K562 (cell line): ENCODE data around the gene HOXD12. TPM values are rescaled to one million over a fixed set of nuclear protein-coding genes. Genes with fewer than 3 reads are reported as not detected.

Experiments used
- ATF3 ChIP-seq, 2 experiments: fragments of 450-650 bp in 1 of 2; sonication (generic) in 1 of 2; formaldehyde crosslinking in 1 of 2; IDR thresholded peaks in 1 of 2; conservative IDR thresholded peaks in 1 of 2; 2 replicates each; pipeline versions ENCODE4 v1.6.1 to v1.8.1; 2016 to 2023; ENCODE audit warnings: mild to moderate bottlenecking in 2 of 2, moderate library complexity in 2 of 2, inconsistent platforms in 1 of 2, missing genetic modification reagents in 1 of 2
- ATF7 ChIP-seq: fragments of 450-650 bp; IDR thresholded peaks from 2 replicates; pipeline ENCODE4 v1.7.1; 2014; ENCODE audit warnings: mild to moderate bottlenecking, moderate library complexity
- C11orf30 ChIP-seq: fragments of 450-650 bp; IDR thresholded peaks from 2 replicates; pipeline ENCODE4 v1.6.1; 2016; ENCODE audit warnings: low read depth, mild to moderate bottlenecking
- CHD2 ChIP-seq: IDR thresholded peaks from 2 replicates; pipeline ENCODE4 v1.6.1; 2011; ENCODE audit warnings: low read depth, low read length
- CREB3L1 ChIP-seq: fragments of 450-650 bp; IDR thresholded peaks from 2 replicates; pipeline ENCODE4 v1.6.1; 2014; ENCODE audit warnings: low read depth, mild to moderate bottlenecking, moderate library complexity, borderline replicate concordance
- ESRRA ChIP-seq: fragments of 450-650 bp; IDR thresholded peaks from 2 replicates; pipeline ENCODE4 v1.6.1; 2014; ENCODE audit warnings: low read depth, mild to moderate bottlenecking, moderate library complexity, borderline replicate concordance
- FIP1L1 ChIP-seq: fragments of 200-400 bp; formaldehyde crosslinking; IDR thresholded peaks from 2 replicates; pipeline ENCODE4 v1.6.1; 2018; ENCODE audit warnings: mild to moderate bottlenecking, low read depth, low read length; ENCODE audit not compliant: poor library complexity, severe bottlenecking
- HEY1 ChIP-seq: fragments of 250-450 bp; sonication (Bioruptor Pico); IDR thresholded peaks from 2 replicates; pipeline ENCODE4 v1.5.0; 2020; ENCODE audit warnings: mild to moderate bottlenecking, moderate library complexity, borderline replicate concordance
- KLF10 ChIP-seq: fragments of 250-450 bp; sonication (Bioruptor Pico); IDR thresholded peaks from 2 replicates; pipeline ENCODE4 v1.6.1; 2021; ENCODE audit warnings: matching md5 sums
- L3MBTL2 ChIP-seq: fragments of 450-650 bp; IDR thresholded peaks from 2 replicates; pipeline ENCODE4 v1.6.1; 2016; ENCODE audit warnings: mild to moderate bottlenecking, moderate library complexity
- MXI1 ChIP-seq: IDR thresholded peaks from 2 replicates; pipeline ENCODE4 v1.6.1; 2011; ENCODE audit warnings: low read depth, mild to moderate bottlenecking, improper control_type of control experiment, low read length
- MYC ChIP-seq, 2 experiments: fragments of 250-450 bp in 1 of 2; sonication (Bioruptor Pico) in 1 of 2; IDR thresholded peaks; 2 replicates each; pipeline versions ENCODE4 v1.5.1 to v1.6.1; 2012 to 2021; ENCODE audit warnings: low read depth in 2 of 2, borderline replicate concordance in 1 of 2, improper control_type of control experiment in 1 of 2, low read length in 1 of 2, mild to moderate bottlenecking in 1 of 2, moderate library complexity in 1 of 2
- NRF1 ChIP-seq, 2 experiments: fragments of 450-650 bp; IDR thresholded peaks in 1 of 2; conservative IDR thresholded peaks in 1 of 2; 2 replicates each; pipeline ENCODE4 v1.6.1; 2014; ENCODE audit warnings: mild to moderate bottlenecking in 2 of 2
- PHF8 ChIP-seq: fragments of 200-600 bp; sonication (generic); IDR thresholded peaks from 2 replicates; pipeline ENCODE4 v1.6.1; 2012; ENCODE audit warnings: mixed run types, mild to moderate bottlenecking, inconsistent platforms, low read length, moderate library complexity, borderline replicate concordance
- POLR2G ChIP-seq: fragments of 200-400 bp; formaldehyde crosslinking; IDR thresholded peaks from 2 replicates; pipeline ENCODE4 v1.6.1; 2017; ENCODE audit warnings: low read depth, mild to moderate bottlenecking, antibody characterized with exemption, low read length, moderate library complexity
- RAD21 ChIP-seq, 2 experiments: fragments of 250-450 bp in 1 of 2; fragments of 450-650 bp in 1 of 2; sonication (Bioruptor Pico) in 1 of 2; formaldehyde crosslinking in 1 of 2; IDR thresholded peaks in 1 of 2; conservative IDR thresholded peaks in 1 of 2; 2 replicates each; pipeline versions ENCODE4 v1.4.0 to v1.8.0; 2020 to 2022; ENCODE audit warnings: mild to moderate bottlenecking in 2 of 2, moderate library complexity in 1 of 2
- RB1 ChIP-seq: fragments of 450-650 bp; IDR thresholded peaks from 2 replicates; pipeline ENCODE4 v1.6.1; 2017; ENCODE audit warnings: low read depth, mild to moderate bottlenecking
- SMAD4 ChIP-seq: fragments of 250-450 bp; sonication (Bioruptor Pico); conservative IDR thresholded peaks from 2 replicates; pipeline ENCODE4 v1.8.0; 2021; ENCODE audit warnings: inconsistent platforms, mild to moderate bottlenecking, moderate library complexity
- TCF7L2 ChIP-seq: fragments of 150-350 bp; IDR thresholded peaks from 2 replicates; pipeline ENCODE4 v1.6.1; 2016; ENCODE audit warnings: low read depth, mild to moderate bottlenecking, low read length, moderate library complexity
- XRCC5 ChIP-seq: fragments of 200-400 bp; formaldehyde crosslinking; IDR thresholded peaks from 2 replicates; pipeline ENCODE4 v1.6.1; 2017; ENCODE audit warnings: low read depth, mild to moderate bottlenecking, low read length
- ZBTB2 ChIP-seq: fragments of 450-650 bp; IDR thresholded peaks from 2 replicates; pipeline ENCODE4 v1.6.1; 2016; ENCODE audit warnings: antibody characterized with exemption
- ZNF3 ChIP-seq: fragments of 250-450 bp; sonication (Bioruptor Pico); IDR thresholded peaks from 2 replicates; pipeline ENCODE4 v1.5.0; 2021; ENCODE audit warnings: mild to moderate bottlenecking, moderate library complexity
- ZNF766 ChIP-seq: fragments of 200-800 bp; sonication (Bioruptor generic); conservative IDR thresholded peaks from 2 replicates; pipeline ENCODE4 v1.6.1; 2016; ENCODE audit warnings: missing genetic modification characterization, missing compliant biosample characterization
- polyA plus RNA-seq, 8 experiments: library from polyadenylated mRNA; depleted of rRNA in 4 of 8; stranded (reverse) in 5 of 8; unstranded in 3 of 8; fragments of >200 nt; fragmentation: Nextera tagmentation in 2 of 8; fragmentation: Illumina TruSeq in 1 of 8; extraction: Ambion mirVana in 2 of 8; extraction: Trizol in 1 of 8; gene quantifications; 2 replicates each; pipeline versions ENCODE4 v1.2.1 to v1.2.3, GENCODE V29; 2011 to 2014; ENCODE audit warnings: inconsistent platforms in 1 of 8, missing spikeins in 1 of 8
- total RNA-seq, 7 experiments: library from RNA; depleted of rRNA in 6 of 7; stranded (reverse); fragments of >200 nt in 6 of 7; fragmentation: Illumina TruSeq in 2 of 7; extraction: Trizol in 2 of 7; gene quantifications; 2 replicates each; pipeline versions ENCODE4 v1.2.1 to v1.2.3, GENCODE V29; 2011 to 2021; ENCODE audit warnings: low replicate concordance in 1 of 7

Gene HOXD12
- total and polyA plus RNA-seq, 9 of the 15 experiments (the other 6 are each of a cell fraction or from before 2014, with no cell fraction given): not detected

GRCh38 chr2:176096986-176097819 lies 2.4 kb upstream of the HOXD12 start (continued):
- no peak for TF ChIP-seq ZBTB2
- peak; percentile 28; the same call in 1 of the 2 replicates for TF ChIP-seq RB1
- TF ChIP-seq FIP1L1: peak; percentile 31
- no peak for TF ChIP-seq ZNF3
- peak; percentile 47 for TF ChIP-seq ESRRA
- TF ChIP-seq TCF7L2: no peak
- peak; percentile 76 to 80 for TF ChIP-seq NRF1 (conservative IDR thresholded peaks at IDR 0.05 in 1 of 2, IDR thresholded peaks at IDR 0.05 in 1 of 2)
- TF ChIP-seq MXI1: no peak
- TF ChIP-seq C11orf30: no peak
- peak; percentile 18; the same call in 1 of the 2 replicates for TF ChIP-seq CREB3L1
- TF ChIP-seq PHF8: 0 out of 2 replicates have a peak, but pooled peaks have one; percentile 6
- 0 out of 2 replicates have a peak, but pooled peaks have one; percentile 31 for TF ChIP-seq ATF7
- no peak for TF ChIP-seq ATF3 (IDR thresholded peaks at IDR 0.05)
- TF ChIP-seq ATF3 (CRISPR knock-in tag; conservative IDR thresholded peaks at IDR 0.05): 0 out of 2 replicates have a peak, but pooled peaks have one; percentile 21
- TF ChIP-seq MYC (IDR thresholded peaks at IDR 0.05; ENCODE audit: low read depth, low read length): peak; percentile 42; the same call in 1 of the 2 replicates
- TF ChIP-seq MYC (CRISPR knock-in tag; IDR thresholded peaks at IDR 0.05; ENCODE audit: borderline replicate concordance, low read depth): no peak
- peak; percentile 61; the same call in 1 of the 2 replicates for TF ChIP-seq ZNF766 (CRISPR knock-in tag)
- TF ChIP-seq XRCC5: peak; percentile 62; the same call in 1 of the 2 replicates
- peak; percentile 95 to 96 for TF ChIP-seq RAD21 (CRISPR knock-in tag; conservative IDR thresholded peaks at IDR 0.05 in 1 of 2, IDR thresholded peaks at IDR 0.05 in 1 of 2)
- peak; percentile 88 for TF ChIP-seq L3MBTL2
- peak; percentile 60 for TF ChIP-seq POLR2G
- no peak for TF ChIP-seq HEY1 (CRISPR knock-in tag)
- no peak for TF ChIP-seq CHD2
- no peak for TF ChIP-seq KLF10 (CRISPR knock-in tag)
- 0 out of 2 replicates have a peak, but pooled peaks have one; percentile 22 for TF ChIP-seq SMAD4 (CRISPR knock-in tag)
